Suprapubic skin (tissue), 4 donors: ENCODE data around the gene PEX10.

Experiments
- EP300 ChIP-seq: sonication (generic); formaldehyde crosslinking; IDR thresholded peaks from one replicate; pipeline ENCODE4 v1.6.1; 2017; ENCODE audit warnings: antibody characterized with exemption
- POLR2AphosphoS5 ChIP-seq, 3 donors: sonication (generic); formaldehyde crosslinking; IDR thresholded peaks; one replicate each; pipeline ENCODE4 v1.6.1; 2017; ENCODE audit warnings: antibody characterized with exemption in 3 of 3
- TF ChIP-seq, protein P1 (sequence below), 2 donors: fragments of 200-600 bp in 1 of 2; fragments of 450-650 bp in 1 of 2; sonication (generic) in 1 of 2; IDR thresholded peaks; one replicate each; pipeline ENCODE4 v1.5.1; 2016 to 2019; ENCODE audit warnings: antibody characterized with exemption in 2 of 2, mild to moderate bottlenecking in 1 of 2, moderate library complexity in 1 of 2

DNA sequence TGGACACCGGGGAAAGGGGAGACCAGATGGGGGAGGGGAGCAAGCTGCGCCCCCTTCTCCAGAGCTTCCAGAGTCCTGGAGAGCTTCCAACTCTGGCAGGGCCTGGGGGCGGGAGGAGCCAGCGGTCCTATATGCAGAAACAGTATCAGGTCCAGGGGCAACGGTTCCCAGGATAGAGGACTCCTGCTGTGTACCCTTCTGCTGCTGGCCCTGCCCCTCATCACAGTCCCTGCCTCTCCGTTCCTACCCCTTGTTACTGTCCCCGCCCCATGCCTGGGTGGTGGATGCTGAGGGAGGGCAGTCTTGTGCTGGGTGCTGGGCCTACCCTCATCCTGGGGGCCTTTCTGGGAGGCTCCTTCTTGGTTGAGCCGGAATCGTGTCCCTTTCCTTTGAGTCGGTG is 19.2 kb upstream of the PEX10 start:
- no peak for TF ChIP-seq EP300
- TF ChIP-seq POLR2AphosphoS5 (IDR thresholded peaks at IDR 0.05), result no peak
- TF ChIP-seq, protein P1, sequence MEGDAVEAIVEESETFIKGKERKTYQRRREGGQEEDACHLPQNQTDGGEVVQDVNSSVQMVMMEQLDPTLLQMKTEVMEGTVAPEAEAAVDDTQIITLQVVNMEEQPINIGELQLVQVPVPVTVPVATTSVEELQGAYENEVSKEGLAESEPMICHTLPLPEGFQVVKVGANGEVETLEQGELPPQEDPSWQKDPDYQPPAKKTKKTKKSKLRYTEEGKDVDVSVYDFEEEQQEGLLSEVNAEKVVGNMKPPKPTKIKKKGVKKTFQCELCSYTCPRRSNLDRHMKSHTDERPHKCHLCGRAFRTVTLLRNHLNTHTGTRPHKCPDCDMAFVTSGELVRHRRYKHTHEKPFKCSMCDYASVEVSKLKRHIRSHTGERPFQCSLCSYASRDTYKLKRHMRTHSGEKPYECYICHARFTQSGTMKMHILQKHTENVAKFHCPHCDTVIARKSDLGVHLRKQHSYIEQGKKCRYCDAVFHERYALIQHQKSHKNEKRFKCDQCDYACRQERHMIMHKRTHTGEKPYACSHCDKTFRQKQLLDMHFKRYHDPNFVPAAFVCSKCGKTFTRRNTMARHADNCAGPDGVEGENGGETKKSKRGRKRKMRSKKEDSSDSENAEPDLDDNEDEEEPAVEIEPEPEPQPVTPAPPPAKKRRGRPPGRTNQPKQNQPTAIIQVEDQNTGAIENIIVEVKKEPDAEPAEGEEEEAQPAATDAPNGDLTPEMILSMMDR (IDR thresholded peaks at IDR 0.05), result no peak
